GM21515 (cell line): ENCODE data around the gene SLC25A26.
"Not testable (repeated sequence)": the region's sequence is repeated elsewhere in the genome, so short reads cannot be mapped to it uniquely, and the experiment has no call there.

Experiments used
- ATAC-seq: cut with Tn5 transposase; IDR thresholded peaks from one replicate; pipeline ENCODE4 v1.9.1; 2021; ENCODE audit not compliant: unreplicated experiment

Gene SLC25A26

DNA sequence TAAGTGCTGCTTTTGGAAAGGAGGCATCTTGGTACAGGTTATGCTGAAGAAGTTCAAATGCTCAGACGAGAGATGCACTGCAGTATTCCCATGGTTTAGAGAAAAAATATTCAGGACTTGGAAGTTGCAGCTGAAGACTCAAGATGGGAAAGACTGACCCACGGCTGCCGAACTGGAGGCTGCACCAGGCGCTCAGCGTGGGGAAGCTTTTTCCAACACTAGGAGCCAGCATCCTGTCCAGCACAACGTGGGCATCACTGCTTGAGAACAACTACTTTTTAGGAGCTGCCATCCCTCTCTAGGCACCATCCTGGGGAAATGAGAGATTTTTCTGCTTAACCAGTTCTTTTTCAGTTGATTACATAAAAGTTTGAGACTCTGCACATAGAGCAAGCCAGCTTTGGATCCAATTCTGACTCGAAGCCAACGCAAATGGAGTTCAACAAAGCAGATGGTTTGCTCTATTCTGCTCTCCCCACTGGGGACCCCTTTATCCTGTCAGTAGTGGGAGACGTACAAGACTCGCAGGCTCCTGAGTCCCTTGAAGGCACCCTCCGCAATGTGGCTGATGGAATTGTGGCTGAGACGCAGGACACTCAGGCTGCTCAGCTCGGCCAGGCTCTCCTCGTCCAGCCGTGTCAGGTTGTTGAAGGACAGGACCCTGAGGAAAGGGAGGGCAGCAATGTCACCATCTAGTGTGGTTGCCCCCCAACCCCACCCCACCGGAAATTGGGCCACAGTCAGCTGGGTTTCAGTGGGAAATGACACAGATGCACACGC is 186.2 kb downstream of the SLC25A26 start:
- no peak for ATAC-seq

DNA sequence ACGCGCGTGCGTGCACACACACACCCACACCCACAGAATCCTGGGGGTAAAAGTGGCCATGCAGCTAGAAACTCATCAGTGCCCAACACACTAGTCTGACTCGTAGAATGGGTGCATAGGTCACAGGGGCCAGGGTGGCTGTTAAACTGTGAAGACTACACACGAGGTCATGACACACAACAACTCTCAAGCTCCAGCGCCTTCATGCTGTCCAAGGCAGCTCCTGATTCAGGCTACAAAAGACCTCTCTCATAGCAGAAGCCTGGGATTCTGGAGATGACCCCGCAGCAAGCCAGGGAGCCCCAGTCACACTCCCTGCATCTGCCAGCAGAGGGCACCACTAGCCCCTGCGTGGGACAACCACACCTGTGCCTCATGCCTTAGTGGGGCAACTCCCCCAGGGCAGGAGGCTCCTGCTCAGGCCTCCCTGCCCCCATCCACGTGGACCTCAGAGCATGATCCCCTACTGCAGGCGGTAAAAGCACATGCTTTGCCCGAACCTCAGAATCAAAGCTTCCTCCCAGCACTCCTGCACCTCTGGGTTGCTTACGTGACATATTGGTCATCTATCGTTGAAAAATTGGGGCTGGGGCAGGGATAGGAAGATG is 186.9 kb downstream of the SLC25A26 start:
- peak; percentile 78 for ATAC-seq

DNA sequence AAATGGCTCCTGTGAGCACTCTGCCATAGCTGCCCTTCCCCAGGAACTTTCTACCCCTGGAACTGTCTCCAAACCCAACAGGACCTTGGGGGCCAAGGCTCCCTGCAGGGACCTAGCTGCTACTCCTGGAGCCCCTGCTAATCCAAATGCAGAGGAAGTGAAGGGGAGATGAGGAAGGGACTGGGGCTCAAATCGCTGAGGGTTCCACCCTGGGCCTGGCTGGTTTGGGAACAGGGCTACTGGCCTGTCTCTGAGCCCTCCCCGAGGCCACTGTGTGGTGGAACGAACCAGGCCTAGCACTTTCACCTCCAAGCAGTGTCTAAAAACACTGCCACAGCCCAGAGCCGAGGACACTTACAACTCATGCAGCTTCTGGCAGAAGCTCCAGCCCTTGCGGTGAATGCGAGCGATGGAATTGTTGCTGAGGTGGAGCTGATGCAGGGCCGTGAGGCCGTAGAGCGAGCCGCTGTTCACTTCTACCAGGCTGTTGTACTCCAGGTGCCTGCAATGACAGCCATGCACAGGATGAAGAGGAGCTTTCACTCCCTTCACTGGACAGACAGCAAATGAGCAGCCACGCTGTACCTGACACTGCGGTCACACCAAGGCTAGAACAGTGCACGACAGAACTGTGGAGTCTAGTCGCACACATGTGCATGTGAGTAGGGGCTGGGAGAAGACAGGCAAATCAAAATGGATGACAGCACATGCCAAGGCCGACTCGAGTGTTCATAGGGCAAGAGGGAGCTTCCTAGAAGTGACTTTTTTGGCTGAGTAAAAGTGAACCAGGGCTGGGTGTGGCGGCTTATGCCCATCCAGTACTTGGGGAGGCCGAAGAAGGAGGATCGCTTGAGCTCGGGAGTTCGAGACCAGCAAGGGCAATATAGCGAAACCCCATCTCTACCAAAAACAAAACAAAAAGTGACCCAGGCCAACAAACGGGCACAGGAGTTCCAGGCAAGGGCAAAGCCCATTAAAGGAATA is 189.3 kb downstream of the SLC25A26 start:
- ATAC-seq, result no peak

DNA sequence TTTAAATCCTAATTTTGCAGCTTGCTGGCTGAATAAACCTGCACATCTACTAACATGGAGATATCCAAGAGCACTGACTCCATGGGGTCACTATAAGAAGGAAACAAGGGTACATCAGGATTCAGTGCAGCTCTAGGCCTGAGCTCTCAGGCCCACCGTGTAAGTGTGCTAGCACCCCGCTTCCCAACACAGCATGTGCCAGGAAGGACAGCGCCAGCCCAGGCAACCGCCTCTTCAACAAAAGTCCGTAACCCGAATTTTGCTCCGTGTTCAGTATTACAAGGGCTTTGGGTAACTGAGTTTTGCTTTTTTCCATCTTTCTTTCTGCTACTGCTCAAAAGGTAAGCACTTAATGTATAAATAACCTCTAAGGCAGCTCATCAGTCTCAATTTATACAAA is 190.2 kb downstream of the SLC25A26 start:
- ATAC-seq, result no peak

DNA sequence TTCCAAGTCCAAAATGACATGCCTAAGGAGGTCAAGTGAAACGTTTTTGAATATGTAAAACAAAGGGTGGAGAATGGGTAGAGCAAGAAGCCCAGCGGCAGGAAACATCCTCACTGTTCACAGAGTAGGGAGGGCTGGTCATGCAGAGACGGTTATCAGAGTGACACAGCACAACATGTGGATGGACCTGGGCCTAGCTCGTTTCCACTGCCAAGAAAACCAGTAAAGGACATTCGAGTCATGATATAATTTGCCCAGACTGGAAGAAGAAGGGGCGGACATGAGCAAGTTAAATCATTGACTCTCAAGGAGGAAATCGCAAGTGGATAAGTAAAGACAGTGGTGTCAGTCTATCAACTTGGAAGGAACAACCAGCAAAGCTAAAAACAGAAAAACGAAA is 190.7 kb downstream of the SLC25A26 start:
- no peak for ATAC-seq

DNA sequence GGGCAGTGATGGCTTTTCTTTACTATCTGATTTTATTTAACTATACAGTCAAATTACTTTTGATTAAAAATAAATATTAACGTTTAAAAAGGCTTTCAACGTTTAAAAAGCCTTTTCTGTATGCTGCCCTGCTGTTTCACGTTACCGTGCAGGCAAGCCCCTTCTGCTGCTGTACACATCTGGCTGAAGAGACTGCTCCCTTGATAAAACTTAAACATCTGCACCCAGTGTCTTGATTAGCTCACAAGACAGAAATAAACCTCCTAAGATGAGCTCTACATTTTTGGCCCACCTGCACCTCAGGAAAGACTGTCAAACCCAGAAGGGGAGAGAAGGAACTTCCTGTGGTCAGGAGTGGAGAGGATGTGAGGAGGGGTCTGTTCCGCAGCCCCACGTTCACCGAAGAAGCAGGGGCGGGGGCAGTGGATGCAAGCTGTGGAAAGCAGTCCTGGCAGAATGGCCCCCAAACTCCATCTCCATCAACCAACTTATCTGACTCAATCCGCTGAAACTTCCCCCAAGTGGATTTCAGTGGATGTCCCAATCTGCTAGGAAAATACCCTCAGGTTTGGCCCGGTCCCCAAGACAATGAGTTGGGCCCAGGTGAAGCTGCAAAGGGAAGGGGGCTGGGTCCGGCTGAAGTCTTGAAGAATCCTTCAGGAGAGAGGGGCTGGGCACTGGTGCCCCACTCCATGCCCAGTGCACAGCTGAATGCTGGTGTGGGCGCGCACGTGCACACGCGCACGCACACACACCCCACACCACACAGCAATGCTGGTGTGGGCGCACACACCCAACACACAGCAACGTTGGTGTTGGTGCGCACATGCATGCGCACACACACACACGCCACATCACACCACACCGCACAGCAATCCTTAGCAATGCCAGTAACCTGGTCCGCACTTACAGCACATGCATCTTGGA is 191.4 kb downstream of the SLC25A26 start:
- no peak for ATAC-seq

DNA sequence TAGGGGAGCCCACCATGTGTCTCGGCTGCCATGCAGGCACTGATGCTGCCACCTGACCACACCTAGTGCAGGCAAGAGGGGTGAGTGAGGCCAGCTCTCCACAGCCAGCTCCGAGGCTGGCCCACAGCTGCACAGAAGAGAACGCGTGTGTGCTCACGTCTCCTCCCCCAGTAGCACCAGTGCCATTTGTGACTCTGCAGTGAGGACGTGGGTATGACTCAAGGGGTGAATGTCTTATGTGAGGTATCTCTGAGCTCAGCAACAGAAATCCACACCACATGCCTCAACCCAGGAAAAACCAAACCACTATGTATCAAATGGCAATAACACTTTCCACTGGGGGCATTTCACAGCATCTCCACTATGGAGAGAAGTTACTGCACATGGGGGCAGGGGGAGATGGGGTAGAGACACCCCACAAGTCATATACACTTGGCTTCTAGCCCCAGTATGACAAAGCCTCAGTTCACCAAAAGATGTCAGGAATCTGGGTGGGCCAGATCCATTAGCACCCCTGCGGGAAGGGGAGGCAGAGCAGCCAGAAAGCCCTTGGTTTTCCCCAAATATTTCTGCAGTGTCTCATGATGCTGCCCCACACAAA is 192.4 kb downstream of the SLC25A26 start:
- ATAC-seq, result no peak

DNA sequence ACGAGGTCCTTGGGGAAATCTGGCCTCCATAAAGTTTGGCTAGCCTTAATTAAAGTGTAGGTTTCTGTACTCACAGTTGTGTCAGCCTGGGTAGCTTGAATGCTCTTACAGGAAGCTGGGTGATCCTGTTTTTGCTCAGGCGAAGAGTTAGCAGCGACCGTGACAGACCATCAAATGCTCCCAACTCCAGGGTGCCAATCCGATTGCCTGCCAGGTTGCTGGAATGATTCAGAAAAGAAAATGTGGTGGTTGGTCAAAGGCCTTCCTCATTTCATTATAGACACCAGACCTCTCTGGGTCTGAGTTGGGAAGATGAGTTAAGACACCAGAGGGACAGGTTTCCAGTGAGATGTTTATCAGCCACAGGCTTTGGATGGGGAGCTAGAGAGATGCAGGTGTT is 194.0 kb downstream of the SLC25A26 start:
- no peak for ATAC-seq

DNA sequence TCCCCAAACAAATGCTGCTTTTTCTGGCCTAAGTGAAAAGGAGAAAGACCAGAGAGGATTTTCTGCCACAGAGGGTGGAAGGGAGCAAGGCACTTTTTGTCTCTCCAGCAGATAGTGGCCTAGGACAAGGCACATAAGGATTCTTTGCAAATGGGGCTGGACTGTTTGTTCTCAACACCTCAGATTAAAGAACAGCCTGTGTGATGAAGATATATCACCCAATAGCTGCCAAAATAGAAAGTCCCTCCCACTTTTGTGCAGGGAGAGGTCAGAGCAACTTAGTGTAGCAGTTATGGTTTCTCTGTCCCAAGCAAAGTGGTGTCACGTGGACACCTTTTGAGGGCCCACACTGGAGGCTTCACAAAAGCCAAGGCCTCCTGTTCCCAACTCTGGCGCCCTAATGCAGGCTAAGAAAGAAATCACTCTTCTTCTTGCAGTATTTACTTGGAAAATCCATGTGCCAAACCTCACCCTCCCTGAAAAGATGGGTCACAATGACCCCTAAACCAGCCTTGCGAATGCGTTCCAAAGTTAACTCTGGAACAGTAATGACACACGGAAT is 195.1 kb downstream of the SLC25A26 start:
- no peak for ATAC-seq

DNA sequence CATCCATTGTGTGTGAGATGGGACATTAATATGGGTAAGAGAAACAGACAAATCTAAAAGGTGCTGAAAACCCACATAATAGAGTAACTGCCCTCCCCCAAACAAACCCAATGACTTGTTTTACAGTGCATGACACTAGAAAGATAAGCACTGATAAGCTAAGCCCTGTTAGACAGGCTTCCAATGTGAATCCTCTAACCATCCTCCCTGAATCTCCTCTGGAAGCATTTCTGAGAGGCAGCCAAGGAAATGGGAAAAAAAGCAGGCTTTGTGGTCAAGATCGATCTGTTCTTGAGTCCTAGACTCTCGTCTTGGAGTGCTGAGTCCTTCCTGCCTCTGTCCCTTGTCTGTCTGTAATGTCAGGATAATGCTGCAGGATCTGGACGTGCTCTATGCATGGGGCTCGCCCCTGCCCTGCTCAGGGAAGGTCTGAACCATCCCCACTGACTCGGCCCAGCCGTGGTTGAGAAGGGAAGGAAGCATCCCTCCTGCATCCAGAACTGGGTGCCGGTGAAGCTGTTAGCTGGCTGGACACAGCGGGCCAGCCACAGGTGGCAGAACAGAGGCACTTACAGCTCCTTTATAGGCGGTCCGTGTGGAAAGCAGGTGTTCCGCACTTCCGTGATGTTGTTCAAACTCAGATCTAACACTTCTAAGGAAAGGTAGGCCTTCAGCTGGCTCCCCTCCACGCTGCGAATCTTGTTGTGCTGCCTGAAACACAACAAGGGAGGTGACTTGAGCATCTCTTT is 195.9 kb downstream of the SLC25A26 start:
- ATAC-seq, result no peak

DNA sequence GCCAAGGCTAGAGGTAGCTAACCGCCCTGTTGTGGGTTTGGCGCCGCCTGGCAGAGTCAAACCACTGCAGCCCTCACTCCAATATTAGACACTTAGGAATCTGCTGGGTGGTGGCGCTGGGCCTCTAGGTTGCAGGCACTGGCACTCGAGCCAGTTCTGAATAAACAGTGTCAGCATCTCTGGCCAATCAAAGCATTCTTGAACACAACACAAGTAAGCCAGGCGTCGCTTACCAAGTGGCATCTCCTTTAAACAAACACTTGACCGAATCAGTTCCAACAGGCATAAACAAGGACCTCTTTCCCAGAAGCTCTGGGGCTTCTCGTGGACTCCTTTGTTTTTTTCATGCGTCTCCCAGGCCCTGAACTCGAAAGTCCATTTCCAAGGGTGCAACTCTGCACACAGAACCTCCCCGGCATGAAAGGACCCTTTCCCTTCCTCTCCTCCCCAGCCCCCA is 197.7 kb downstream of the SLC25A26 start:
- no peak for ATAC-seq

DNA sequence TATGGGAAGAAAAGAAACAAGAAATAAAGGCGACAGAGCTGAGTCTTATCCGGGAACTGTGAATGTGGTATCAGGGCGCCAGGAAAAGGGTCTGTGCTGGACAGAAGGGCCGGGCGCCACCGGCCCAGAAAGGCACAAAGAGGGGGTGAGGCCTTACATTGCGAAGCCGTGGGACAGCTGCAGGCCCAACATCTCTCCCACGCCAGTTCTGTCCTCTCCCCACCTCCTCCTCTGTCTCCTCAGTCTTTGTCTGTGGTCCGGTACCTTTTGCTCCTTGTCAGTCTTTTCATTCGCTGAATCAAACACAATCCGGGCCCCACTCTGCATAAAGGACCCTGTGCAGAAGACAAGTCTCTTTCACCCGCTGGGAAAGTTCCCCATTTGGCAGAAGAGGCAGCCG is 198.2 kb downstream of the SLC25A26 start:
- no peak for ATAC-seq

DNA sequence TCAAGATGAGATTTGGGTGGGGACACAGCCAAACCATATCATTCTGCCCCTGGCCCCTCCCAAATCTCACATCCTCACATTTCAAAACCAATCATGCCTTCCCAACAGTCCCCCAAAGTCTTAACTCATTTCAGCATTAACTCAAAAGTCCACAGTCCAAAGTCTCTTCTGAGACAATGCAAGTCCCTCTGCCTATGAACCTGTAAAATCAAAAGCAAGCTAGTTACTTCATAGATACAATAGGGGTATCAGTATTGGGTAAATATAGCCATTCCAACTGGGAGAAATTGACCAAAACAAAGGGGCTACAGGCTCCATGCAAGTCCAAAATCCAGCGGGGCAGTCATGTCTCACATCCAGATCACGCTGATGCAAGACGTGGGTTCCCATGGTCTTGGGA is 200.3 kb downstream of the SLC25A26 start:
- ATAC-seq, result not testable (repeated sequence)

DNA sequence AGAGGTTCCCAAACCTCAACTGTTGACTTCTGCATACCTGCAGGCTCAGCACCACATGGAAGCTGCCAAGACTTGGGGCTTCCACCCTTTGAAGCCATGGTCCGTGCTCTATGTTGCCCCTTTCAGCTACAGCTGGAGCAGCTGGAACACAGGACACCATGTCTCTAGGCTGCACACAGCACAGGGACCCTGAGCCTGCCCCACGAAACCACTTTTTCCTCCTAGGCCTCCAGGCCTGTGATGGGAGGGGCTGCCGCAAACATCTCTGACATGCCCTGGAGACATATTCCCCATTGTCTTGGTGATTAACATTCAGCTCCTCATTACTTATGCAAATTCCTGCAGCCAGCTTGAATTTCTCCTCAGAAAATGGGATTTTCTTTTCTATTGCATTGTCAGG is 201.1 kb downstream of the SLC25A26 start:
- not testable (repeated sequence) for ATAC-seq

DNA sequence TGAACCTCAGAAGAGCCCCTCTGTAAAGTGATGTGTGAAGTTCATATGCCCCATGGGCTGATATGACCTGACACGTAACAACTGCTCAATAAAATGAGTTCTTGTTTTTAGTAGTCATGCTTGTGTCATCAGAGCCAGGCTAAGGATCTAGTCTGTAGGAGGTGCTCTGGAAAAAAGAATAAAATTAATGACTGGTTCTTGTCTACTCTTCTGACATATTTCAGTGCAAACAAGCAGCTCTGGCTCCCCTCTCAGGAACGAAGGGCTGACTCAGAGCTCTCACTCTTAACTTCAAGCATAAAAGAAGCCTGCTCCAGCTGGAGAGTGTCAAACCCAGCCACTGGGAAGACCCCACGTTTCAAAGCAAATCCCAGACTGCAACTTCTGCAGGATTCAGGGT is 203.0 kb downstream of the SLC25A26 start:
- ATAC-seq, result no peak

DNA sequence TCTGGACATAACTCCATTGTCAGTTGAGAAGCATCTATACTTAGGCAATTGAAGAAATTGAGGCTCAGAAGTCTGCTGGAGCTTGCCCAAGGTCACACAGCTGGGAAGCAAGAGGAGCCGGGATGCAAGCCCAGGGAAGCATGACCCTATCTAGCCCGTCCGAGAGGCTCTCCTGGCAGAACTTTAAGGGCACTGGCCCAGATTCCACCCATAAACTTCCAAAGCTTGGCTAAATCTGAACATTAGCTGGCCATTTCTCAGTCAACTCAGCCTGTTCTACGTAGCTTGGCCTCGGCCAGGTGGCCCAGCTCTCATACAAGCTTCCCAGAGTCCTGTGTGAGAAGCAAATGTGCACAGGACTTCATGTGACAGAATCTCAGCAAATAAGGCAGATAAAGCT is 204.2 kb downstream of the SLC25A26 start:
- ATAC-seq, result no peak

DNA sequence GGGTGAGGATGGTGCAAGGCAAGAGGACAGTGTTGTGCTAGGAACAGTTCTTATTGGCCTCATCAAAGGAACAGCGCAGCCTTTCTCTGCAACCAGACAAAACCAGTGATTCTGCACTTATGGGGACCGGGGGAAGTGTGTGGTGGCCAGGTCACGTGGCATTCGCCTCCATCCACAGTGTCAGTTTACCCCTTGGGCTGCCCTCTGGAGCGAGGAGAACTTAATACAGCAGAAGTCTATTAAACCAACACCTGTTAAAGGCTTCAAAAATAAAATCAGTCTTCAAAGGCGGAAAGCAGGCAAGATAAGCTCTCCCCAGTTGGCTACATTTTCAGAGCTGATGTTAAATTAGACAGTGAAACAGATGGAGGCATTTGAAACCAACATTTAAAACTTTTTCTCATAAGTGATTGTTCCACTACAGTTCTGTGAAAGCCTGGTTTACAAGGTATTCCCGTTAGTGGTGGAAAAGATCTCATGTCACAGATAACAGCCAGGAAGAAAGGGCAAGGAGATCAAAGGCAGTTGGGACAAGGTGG is 204.8 kb downstream of the SLC25A26 start:
- ATAC-seq, result no peak

DNA sequence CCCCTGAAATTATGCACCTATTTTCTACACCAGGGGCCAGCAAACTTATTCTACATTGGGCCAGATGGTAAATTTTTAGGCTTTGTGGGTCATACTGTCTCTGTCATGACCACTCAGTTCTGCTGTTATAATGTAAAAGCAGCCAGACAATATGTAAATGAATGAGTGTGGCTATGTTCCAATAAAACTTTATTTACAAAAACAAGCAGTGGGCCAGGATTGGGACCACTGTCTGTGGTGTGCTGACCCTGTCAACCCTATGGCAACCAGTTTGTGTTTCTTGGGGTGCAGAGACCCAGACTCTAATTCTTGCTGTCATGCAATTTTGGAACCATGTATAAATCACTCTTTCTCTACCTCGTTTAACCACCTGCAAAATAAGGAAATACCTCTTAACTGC is 205.3 kb downstream of the SLC25A26 start:
- ATAC-seq, result no peak

DNA sequence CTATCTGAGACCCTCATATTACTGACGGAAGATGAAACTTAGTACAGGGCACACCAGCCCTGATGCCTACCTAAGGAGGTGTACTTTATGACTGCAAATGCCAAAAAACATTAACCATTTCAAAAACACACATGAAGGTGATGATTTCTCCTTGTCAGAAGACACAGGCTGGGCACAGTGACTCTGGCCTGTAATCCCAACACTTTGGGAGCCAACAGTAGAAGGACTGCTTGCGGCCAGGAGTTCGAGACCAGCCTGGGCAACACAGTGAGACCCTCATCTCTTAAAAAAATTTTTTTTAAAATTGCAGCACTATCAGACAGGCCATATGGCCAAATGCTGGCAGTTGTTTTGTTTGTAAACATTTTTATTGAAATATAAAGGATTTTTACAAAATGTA is 206.6 kb downstream of the SLC25A26 start:
- ATAC-seq, result no peak
